A549 (cell line): Measurements from ENCODE around the gene SPRR3. TPM values are rescaled to one million over a fixed set of nuclear protein-coding genes. Genes with fewer than 3 reads are reported as not detected.

ENCODE experiments used
- ATAC-seq, 2 experiments: fragments of 200-7000 bp in 1 of 2; fragments of >200 bp in 1 of 2; cut with Nextera tagmentation in 1 of 2; cut with Tn5 transposase in 1 of 2; 3 replicates each; pipeline versions ENCODE4 v1.8.0 to v1.9.1; 2018 to 2020; ENCODE audit warnings: mild to moderate bottlenecking in 1 of 2, moderate library complexity in 1 of 2
- CTCF ChIA-PET: fragments of 300-600 bp; sonication (Branson Sonifier 250); formaldehyde crosslinking; extraction: SDS; loops from one replicate; lab custom pipeline; 2021; ENCODE audit warnings: antibody characterized with exemption, inconsistent platforms; lab: Yijun Ruan, JAX
- POLR2A ChIA-PET: fragments of 350-600 bp; formaldehyde crosslinking; extraction: SDS; loops from one replicate; lab custom pipeline; 2021; ENCODE audit warnings: antibody characterized with exemption, inconsistent platforms; lab: Yijun Ruan, JAX
- DNase-seq, 2 experiments: peaks; one replicate each; pipeline versions ENCODE4 v3.0.0 to v3.0.0-alpha.2; 2011 to 2016; ENCODE audit warnings: low read depth in 1 of 2, low spot score in 1 of 2
- FAIRE-seq: peaks from 2 replicates; lab custom pipeline; 2011; peaks lifted over from hg19 to GRCh38; lab: Jason Lieb, UNC
- H3K27ac ChIP-seq, 2 experiments: fragments of >200 bp; sonication (Bioruptor Twin); formaldehyde crosslinking; 3 replicates each; pipeline ENCODE4 v1.5.1; 2016 to 2017
- H3K4me1 ChIP-seq: fragments of >200 bp; sonication (Bioruptor Twin); formaldehyde crosslinking; 3 replicates; pipeline ENCODE4 v1.6.1; 2016
- H3K4me2 ChIP-seq: fragments of >200 bp; sonication (Bioruptor Twin); formaldehyde crosslinking; 3 replicates; pipeline ENCODE4 v1.6.1; 2016
- H3K4me3 ChIP-seq: fragments of >200 bp; sonication (Bioruptor Twin); formaldehyde crosslinking; 3 replicates; pipeline ENCODE4 v1.5.1; 2016
- H3K9me3 ChIP-seq: fragments of >200 bp; sonication (Bioruptor Twin); formaldehyde crosslinking; 3 replicates; pipeline ENCODE4 v1.6.1; 2016
- CBX8 ChIP-seq: fragments of 200-600 bp; sonication (generic); IDR thresholded peaks from 2 replicates; pipeline ENCODE4 v1.6.1; 2016
- CHD2 ChIP-seq: fragments of 150-350 bp; IDR thresholded peaks from 2 replicates; pipeline ENCODE4 v1.6.1; 2014; ENCODE audit warnings: low read length; ENCODE audit not compliant: partially characterized antibody
- EP300 ChIP-seq, 2 experiments: fragments of >200 bp; sonication (Bioruptor Twin); formaldehyde crosslinking; IDR thresholded peaks; 2 replicates in 1 of 2; 3 replicates in 1 of 2; pipeline ENCODE4 v1.6.1; 2016 to 2017
- FOSB ChIP-seq: fragments of 250-450 bp; sonication (Bioruptor Pico); IDR thresholded peaks from 2 replicates; pipeline ENCODE4 v1.5.0; 2020; ENCODE audit warnings: mild to moderate bottlenecking, moderate library complexity
- KDM1A ChIP-seq: fragments of 200-600 bp; sonication (generic); IDR thresholded peaks from 2 replicates; pipeline ENCODE4 v1.6.1; 2016; ENCODE audit warnings: low read depth, mild to moderate bottlenecking
- MYC ChIP-seq: IDR thresholded peaks from 2 replicates; pipeline ENCODE4 v1.6.1; 2012; ENCODE audit warnings: mild to moderate bottlenecking, inconsistent platforms, low read length, improper control_type of control experiment, borderline replicate concordance
- NFE2L2 ChIP-seq: fragments of 150-350 bp; conservative IDR thresholded peaks from 2 replicates; pipeline ENCODE4 v1.6.1; 2014; ENCODE audit warnings: low read length
- NR3C1 ChIP-seq: fragments of >200 bp; sonication (Bioruptor Twin); formaldehyde crosslinking; IDR thresholded peaks from 3 replicates; pipeline ENCODE4 v1.6.1; 2017
- PHF8 ChIP-seq: fragments of 200-600 bp; sonication (generic); IDR thresholded peaks from 2 replicates; pipeline ENCODE4 v1.6.1; 2016; ENCODE audit warnings: low read depth, mild to moderate bottlenecking, antibody characterized with exemption, moderate library complexity, borderline replicate concordance
- RAD21 ChIP-seq, 2 experiments: fragments of >200 bp in 1 of 2; sonication (Bioruptor Twin) in 1 of 2; formaldehyde crosslinking in 1 of 2; IDR thresholded peaks in 1 of 2; conservative IDR thresholded peaks in 1 of 2; 2 replicates in 1 of 2; 3 replicates in 1 of 2; pipeline ENCODE4 v1.6.1; 2012 to 2018; ENCODE audit warnings: inconsistent platforms in 1 of 2
- RARB ChIP-seq: fragments of 250-450 bp; sonication (Bioruptor Pico); IDR thresholded peaks from 2 replicates; pipeline ENCODE4 v1.8.0; 2021; ENCODE audit warnings: mild to moderate bottlenecking, moderate library complexity
- SMC3 ChIP-seq: fragments of >200 bp; sonication (Bioruptor Twin); formaldehyde crosslinking; IDR thresholded peaks from 3 replicates; pipeline ENCODE4 v1.6.1; 2018; ENCODE audit warnings: inconsistent platforms
- TFCP2L1 ChIP-seq: fragments of 250-450 bp; sonication (Bioruptor Pico); IDR thresholded peaks from 2 replicates; pipeline ENCODE4 v1.5.0; 2021; ENCODE audit warnings: mild to moderate bottlenecking
- ZC3H11A ChIP-seq: fragments of 450-650 bp; IDR thresholded peaks from 2 replicates; pipeline ENCODE4 v1.6.1; 2014; ENCODE audit warnings: antibody characterized with exemption, mild to moderate bottlenecking
- ZNF302 ChIP-seq: fragments of 250-450 bp; sonication (Bioruptor Pico); IDR thresholded peaks from 2 replicates; pipeline ENCODE4 v1.9.0; 2021; ENCODE audit warnings: inconsistent platforms, mild to moderate bottlenecking, moderate library complexity
- WGBS: methylation state at CpG from one replicate; pipeline ENCODE4 v1.1.6; 2017; ENCODE audit errors: missing lambda C conversion rate; 5-methylcytosine and 5-hydroxymethylcytosine counted together
- polyA plus RNA-seq, 4 experiments: library from polyadenylated mRNA; depleted of rRNA in 3 of 4; stranded (reverse); fragments of >200 nt; fragmentation: RNase III in 1 of 4; extraction: RNeasy Plus Mini Kit Qiagen cat#74134 plus additional on column Dnase treatment in 1 of 4; gene quantifications; 2 replicates in 3 of 4; 3 replicates in 1 of 4; pipeline ENCODE4 v1.2.3, GENCODE V29; 2011 to 2017
- TF ChIP-seq, protein P1 (sequence below): IDR thresholded peaks from 2 replicates; pipeline ENCODE4 v1.6.1; 2012
- TF ChIP-seq, protein P2 (sequence below): fragments of 250-450 bp; sonication (Bioruptor Pico); IDR thresholded peaks from 2 replicates; pipeline ENCODE4 v1.5.0; 2021; ENCODE audit warnings: mild to moderate bottlenecking, moderate library complexity, borderline replicate concordance
- TF ChIP-seq, protein P3 (sequence below): fragments of 200-600 bp; sonication (generic); IDR thresholded peaks from 2 replicates; pipeline ENCODE4 v1.6.1; 2016; ENCODE audit warnings: antibody characterized with exemption, mild to moderate bottlenecking, moderate library complexity
- TF ChIP-seq, protein P4 (sequence below): fragments of >200 bp; sonication (Bioruptor Twin); formaldehyde crosslinking; IDR thresholded peaks from 3 replicates; pipeline ENCODE4 v1.5.1; 2016
- TF ChIP-seq, protein P5 (sequence below): fragments of >200 bp; sonication (Bioruptor Twin); formaldehyde crosslinking; IDR thresholded peaks from 2 replicates; pipeline ENCODE4 v1.6.1; 2016
- TF ChIP-seq, protein P6 (sequence below): fragments of 150-350 bp; IDR thresholded peaks from 2 replicates; pipeline ENCODE4 v1.6.1; 2014; ENCODE audit warnings: low read depth, mild to moderate bottlenecking, low read length

Gene SPRR3
- polyA plus RNA-seq, 2 of the 4 experiments (the other 2 are of a cell fraction), result not detected

DNA sequence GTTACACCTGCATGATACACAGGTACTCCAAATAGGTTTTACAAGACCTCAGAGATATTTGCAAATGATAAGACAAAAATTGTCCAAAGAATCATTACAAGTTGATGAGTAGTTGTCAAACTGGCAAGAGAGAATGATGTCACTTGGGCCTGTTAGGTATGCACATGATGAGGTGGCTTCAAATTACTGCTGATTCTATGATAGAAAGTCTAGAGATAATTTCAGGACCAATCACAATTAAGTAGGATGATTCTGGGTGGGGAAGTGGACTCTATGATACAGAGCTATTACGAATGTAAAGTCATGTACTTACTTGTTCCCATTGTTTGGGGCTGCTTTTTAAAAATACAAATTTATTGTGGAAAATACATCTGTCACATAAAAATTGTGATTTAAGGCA is 24.2 kb downstream of the SPRR3 start:
- Histone ChIP-seq H3K4me3 (no peak overlapping the region), H3K4me2 (no peak overlapping the region), H3K4me1 (no peaks in the 10 kb centered on the region), H3K27ac (no peak overlapping the region), H3K9me3 (no peaks in the 10 kb centered on the region)
- no peak for FAIRE-seq
- POLR2A ChIA-PET, result no interaction called here
- no peak for TF ChIP-seq NFE2L2
- no peak for TF ChIP-seq FOSB (CRISPR knock-in tag)
- TF ChIP-seq, protein P1, sequence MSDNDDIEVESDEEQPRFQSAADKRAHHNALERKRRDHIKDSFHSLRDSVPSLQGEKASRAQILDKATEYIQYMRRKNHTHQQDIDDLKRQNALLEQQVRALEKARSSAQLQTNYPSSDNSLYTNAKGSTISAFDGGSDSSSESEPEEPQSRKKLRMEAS, result no peak
- TF ChIP-seq MYC, result no peak
- TF ChIP-seq, protein P2, sequence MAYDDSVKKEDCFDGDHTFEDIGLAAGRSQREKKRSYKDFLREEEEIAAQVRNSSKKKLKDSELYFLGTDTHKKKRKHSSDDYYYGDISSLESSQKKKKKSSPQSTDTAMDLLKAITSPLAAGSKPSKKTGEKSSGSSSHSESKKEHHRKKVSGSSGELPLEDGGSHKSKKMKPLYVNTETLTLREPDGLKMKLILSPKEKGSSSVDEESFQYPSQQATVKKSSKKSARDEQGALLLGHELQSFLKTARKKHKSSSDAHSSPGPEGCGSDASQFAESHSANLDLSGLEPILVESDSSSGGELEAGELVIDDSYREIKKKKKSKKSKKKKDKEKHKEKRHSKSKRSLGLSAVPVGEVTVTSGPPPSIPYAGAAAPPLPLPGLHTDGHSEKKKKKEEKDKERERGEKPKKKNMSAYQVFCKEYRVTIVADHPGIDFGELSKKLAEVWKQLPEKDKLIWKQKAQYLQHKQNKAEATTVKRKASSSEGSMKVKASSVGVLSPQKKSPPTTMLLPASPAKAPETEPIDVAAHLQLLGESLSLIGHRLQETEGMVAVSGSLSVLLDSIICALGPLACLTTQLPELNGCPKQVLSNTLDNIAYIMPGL (CRISPR knock-in tag), result no peak
- no peak for TF ChIP-seq ZNF302 (CRISPR knock-in tag)
- TF ChIP-seq, protein P3, sequence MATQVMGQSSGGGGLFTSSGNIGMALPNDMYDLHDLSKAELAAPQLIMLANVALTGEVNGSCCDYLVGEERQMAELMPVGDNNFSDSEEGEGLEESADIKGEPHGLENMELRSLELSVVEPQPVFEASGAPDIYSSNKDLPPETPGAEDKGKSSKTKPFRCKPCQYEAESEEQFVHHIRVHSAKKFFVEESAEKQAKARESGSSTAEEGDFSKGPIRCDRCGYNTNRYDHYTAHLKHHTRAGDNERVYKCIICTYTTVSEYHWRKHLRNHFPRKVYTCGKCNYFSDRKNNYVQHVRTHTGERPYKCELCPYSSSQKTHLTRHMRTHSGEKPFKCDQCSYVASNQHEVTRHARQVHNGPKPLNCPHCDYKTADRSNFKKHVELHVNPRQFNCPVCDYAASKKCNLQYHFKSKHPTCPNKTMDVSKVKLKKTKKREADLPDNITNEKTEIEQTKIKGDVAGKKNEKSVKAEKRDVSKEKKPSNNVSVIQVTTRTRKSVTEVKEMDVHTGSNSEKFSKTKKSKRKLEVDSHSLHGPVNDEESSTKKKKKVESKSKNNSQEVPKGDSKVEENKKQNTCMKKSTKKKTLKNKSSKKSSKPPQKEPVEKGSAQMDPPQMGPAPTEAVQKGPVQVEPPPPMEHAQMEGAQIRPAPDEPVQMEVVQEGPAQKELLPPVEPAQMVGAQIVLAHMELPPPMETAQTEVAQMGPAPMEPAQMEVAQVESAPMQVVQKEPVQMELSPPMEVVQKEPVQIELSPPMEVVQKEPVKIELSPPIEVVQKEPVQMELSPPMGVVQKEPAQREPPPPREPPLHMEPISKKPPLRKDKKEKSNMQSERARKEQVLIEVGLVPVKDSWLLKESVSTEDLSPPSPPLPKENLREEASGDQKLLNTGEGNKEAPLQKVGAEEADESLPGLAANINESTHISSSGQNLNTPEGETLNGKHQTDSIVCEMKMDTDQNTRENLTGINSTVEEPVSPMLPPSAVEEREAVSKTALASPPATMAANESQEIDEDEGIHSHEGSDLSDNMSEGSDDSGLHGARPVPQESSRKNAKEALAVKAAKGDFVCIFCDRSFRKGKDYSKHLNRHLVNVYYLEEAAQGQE, result no peak
- no peak for TF ChIP-seq RAD21 (conservative IDR thresholded peaks at IDR 0.05 in 1 of 2, IDR thresholded peaks at IDR 0.05 in 1 of 2)
- TF ChIP-seq, protein P4, sequence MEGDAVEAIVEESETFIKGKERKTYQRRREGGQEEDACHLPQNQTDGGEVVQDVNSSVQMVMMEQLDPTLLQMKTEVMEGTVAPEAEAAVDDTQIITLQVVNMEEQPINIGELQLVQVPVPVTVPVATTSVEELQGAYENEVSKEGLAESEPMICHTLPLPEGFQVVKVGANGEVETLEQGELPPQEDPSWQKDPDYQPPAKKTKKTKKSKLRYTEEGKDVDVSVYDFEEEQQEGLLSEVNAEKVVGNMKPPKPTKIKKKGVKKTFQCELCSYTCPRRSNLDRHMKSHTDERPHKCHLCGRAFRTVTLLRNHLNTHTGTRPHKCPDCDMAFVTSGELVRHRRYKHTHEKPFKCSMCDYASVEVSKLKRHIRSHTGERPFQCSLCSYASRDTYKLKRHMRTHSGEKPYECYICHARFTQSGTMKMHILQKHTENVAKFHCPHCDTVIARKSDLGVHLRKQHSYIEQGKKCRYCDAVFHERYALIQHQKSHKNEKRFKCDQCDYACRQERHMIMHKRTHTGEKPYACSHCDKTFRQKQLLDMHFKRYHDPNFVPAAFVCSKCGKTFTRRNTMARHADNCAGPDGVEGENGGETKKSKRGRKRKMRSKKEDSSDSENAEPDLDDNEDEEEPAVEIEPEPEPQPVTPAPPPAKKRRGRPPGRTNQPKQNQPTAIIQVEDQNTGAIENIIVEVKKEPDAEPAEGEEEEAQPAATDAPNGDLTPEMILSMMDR, result no peak
- no peak for TF ChIP-seq CBX8
- no peak for TF ChIP-seq KDM1A
- TF ChIP-seq NR3C1, result no peak
- TF ChIP-seq EP300 (IDR thresholded peaks at IDR 0.05), result no peak
- no peak for TF ChIP-seq CHD2
- TF ChIP-seq TFCP2L1, result no peak
- 0% methylated on average over 1 of the region's 1 CpG for WGBS
- CTCF ChIA-PET, result no interaction called here
- ATAC-seq, result no peak
- DNase-seq, result no peak

DNA sequence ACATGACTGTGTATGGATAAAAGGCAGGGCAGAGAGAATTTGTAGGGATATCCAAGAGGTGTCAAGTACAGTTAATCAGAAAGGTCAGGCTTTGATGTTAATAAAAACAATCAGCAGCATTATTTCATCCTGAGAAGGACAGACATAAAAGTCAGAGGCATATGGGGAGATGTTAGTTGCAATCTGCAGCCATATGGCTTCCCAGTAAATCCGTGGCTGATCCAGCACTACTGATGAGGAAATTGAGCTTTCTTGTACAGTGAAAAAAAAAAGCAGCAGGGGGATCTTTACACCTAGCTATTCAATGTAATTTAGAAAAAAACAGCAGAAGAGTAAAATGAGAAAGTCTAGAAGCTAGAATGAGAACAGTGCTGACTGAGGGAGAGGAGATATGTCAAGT is 27.2 kb downstream of the SPRR3 start:
- Histone ChIP-seq H3K4me3 (no peak overlapping the region), H3K27ac (no peak overlapping the region), H3K4me1 (no peaks in the 10 kb centered on the region), H3K4me2 (no peak overlapping the region), H3K9me3 (no peaks in the 10 kb centered on the region)
- ATAC-seq (no peak), FAIRE-seq (no peak), DNase-seq (no peak)
- 0% methylated on average over 1 of the region's 1 CpG for WGBS
- ChIA-PET CTCF (interaction anchor here (0.8 kb wide), 1 partner anchor 158 kb away, joined by 4 read pairs; no protein-coding TSS in a partner anchor), POLR2A (no interaction called here)
- TF ChIP-seq, protein P3, result no peak
- TF ChIP-seq CHD2, result no peak
- TF ChIP-seq SMC3, result no peak
- TF ChIP-seq EP300 (IDR thresholded peaks at IDR 0.05), result no peak
- TF ChIP-seq, protein P5, sequence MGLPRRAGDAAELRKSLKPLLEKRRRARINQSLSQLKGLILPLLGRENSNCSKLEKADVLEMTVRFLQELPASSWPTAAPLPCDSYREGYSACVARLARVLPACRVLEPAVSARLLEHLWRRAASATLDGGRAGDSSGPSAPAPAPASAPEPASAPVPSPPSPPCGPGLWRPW, result no peak
- TF ChIP-seq PHF8, result no peak
- no peak for TF ChIP-seq ZC3H11A
- TF ChIP-seq RARB, result no peak
- TF ChIP-seq, protein P4, result no peak
- TF ChIP-seq, protein P6, sequence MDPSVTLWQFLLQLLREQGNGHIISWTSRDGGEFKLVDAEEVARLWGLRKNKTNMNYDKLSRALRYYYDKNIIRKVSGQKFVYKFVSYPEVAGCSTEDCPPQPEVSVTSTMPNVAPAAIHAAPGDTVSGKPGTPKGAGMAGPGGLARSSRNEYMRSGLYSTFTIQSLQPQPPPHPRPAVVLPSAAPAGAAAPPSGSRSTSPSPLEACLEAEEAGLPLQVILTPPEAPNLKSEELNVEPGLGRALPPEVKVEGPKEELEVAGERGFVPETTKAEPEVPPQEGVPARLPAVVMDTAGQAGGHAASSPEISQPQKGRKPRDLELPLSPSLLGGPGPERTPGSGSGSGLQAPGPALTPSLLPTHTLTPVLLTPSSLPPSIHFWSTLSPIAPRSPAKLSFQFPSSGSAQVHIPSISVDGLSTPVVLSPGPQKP, result no peak
